ENCODE data around the gene GPR62.

DNA sequence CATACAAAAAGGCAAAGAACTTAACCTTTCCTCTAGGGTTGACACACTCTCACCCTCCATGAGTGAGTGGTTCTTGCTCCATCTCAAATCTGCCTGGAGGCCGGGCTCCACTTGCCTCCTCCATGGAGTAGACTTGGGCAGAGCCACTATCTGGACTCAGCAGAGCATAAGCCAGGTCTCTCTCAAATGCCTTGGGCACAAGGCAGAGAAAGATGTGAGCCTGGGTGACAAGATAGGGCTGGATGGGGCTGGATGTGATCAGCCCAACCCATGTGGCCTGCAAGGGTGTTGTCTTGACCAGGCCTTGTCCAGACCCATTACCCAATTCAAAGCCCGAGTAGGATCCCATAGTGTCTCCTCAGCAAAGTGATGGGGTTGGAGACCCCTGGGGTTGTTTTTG, 44.7 kb downstream of the GPR62 start:
- no peak for TF ChIP-seq POLR2AphosphoS5 (IDR thresholded peaks at IDR 0.05)
- TF ChIP-seq, protein P1, sequence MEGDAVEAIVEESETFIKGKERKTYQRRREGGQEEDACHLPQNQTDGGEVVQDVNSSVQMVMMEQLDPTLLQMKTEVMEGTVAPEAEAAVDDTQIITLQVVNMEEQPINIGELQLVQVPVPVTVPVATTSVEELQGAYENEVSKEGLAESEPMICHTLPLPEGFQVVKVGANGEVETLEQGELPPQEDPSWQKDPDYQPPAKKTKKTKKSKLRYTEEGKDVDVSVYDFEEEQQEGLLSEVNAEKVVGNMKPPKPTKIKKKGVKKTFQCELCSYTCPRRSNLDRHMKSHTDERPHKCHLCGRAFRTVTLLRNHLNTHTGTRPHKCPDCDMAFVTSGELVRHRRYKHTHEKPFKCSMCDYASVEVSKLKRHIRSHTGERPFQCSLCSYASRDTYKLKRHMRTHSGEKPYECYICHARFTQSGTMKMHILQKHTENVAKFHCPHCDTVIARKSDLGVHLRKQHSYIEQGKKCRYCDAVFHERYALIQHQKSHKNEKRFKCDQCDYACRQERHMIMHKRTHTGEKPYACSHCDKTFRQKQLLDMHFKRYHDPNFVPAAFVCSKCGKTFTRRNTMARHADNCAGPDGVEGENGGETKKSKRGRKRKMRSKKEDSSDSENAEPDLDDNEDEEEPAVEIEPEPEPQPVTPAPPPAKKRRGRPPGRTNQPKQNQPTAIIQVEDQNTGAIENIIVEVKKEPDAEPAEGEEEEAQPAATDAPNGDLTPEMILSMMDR (IDR thresholded peaks at IDR 0.05) = no peak

Measured in prostate gland (tissue), 2 donors.